HepG2 (cell line): ENCODE measurements around the gene PSMC3IP. TPM values are rescaled to one million over a fixed set of nuclear protein-coding genes. Genes with fewer than 3 reads are reported as not detected.

ENCODE experiments used
- CCDC6 ChIP-seq: sonication (generic); formaldehyde crosslinking; IDR thresholded peaks from 2 replicates; pipeline ENCODE4 v1.8.1; 2022; ENCODE audit warnings: mild to moderate bottlenecking, missing genetic modification reagents, moderate library complexity
- DNMT1 ChIP-seq: sonication (generic); formaldehyde crosslinking; IDR thresholded peaks from 2 replicates; pipeline ENCODE4 v1.5.1; 2020; ENCODE audit warnings: mild to moderate bottlenecking, missing genetic modification reagents
- ELF4 ChIP-seq: sonication (generic); formaldehyde crosslinking; IDR thresholded peaks from 2 replicates; pipeline ENCODE4 v1.5.0; 2020; ENCODE audit warnings: missing genetic modification reagents, mild to moderate bottlenecking, moderate library complexity, borderline replicate concordance
- HDAC2 ChIP-seq: sonication (generic); formaldehyde crosslinking; IDR thresholded peaks from 2 replicates; pipeline ENCODE4 v1.4.0; 2020; ENCODE audit warnings: missing genetic modification reagents
- HOXA7 ChIP-seq: sonication (generic); formaldehyde crosslinking; IDR thresholded peaks from 2 replicates; pipeline ENCODE4 v1.8.1; 2022; ENCODE audit warnings: mild to moderate bottlenecking, missing genetic modification reagents, moderate library complexity
- HOXD1 ChIP-seq: sonication (generic); formaldehyde crosslinking; IDR thresholded peaks from 2 replicates; pipeline ENCODE4 v1.5.0; 2020; ENCODE audit warnings: missing genetic modification reagents
- MTF2 ChIP-seq: sonication (generic); formaldehyde crosslinking; IDR thresholded peaks from 2 replicates; pipeline ENCODE4 v1.5.0; 2020; ENCODE audit warnings: missing genetic modification reagents, borderline replicate concordance
- PTBP1 ChIP-seq: fragments of 200-400 bp; formaldehyde crosslinking; IDR thresholded peaks from 2 replicates; pipeline ENCODE4 v1.6.1; 2018; ENCODE audit warnings: low read length, low read depth; ENCODE audit not compliant: poor library complexity, severe bottlenecking
- RARA ChIP-seq: IDR thresholded peaks from 2 replicates; pipeline ENCODE4 v1.6.1; 2016; ENCODE audit warnings: missing genetic modification reagents, missing compliant biosample characterization
- SMARCE1 ChIP-seq: fragments of 450-650 bp; IDR thresholded peaks from 2 replicates; pipeline ENCODE4 v1.6.1; 2017; ENCODE audit warnings: borderline replicate concordance
- TBX2 ChIP-seq: sonication (generic); formaldehyde crosslinking; IDR thresholded peaks from 2 replicates; pipeline ENCODE4 v1.5.0; 2020; ENCODE audit warnings: missing genetic modification reagents, mild to moderate bottlenecking, borderline replicate concordance
- TOE1 ChIP-seq: sonication (generic); formaldehyde crosslinking; IDR thresholded peaks from 2 replicates; pipeline ENCODE4 v1.4.0; 2020; ENCODE audit warnings: mild to moderate bottlenecking, missing genetic modification reagents
- ZNF337 ChIP-seq: sonication (generic); formaldehyde crosslinking; IDR thresholded peaks from 2 replicates; pipeline ENCODE4 v1.5.1; 2020; ENCODE audit warnings: missing genetic modification reagents, low read depth, mild to moderate bottlenecking, borderline replicate concordance
- ZNF562 ChIP-seq: sonication (generic); formaldehyde crosslinking; IDR thresholded peaks from 2 replicates; pipeline ENCODE4 v1.8.0; 2022; ENCODE audit warnings: missing genetic modification reagents, borderline replicate concordance
- ZNF883 ChIP-seq: sonication (generic); formaldehyde crosslinking; IDR thresholded peaks from 2 replicates; pipeline ENCODE4 v1.5.1; 2020; ENCODE audit warnings: mild to moderate bottlenecking, missing genetic modification reagents; ENCODE audit errors: not compliant biosample characterization
- polyA plus RNA-seq, 8 experiments: library from polyadenylated mRNA; depleted of rRNA in 3 of 8; stranded (reverse) in 7 of 8; unstranded in 1 of 8; fragments of >200 nt; fragmentation: Illumina TruSeq in 4 of 8; extraction: Trizol in 4 of 8; gene quantifications; 2 replicates each; pipeline versions ENCODE4 v1.2.1 to v1.2.3, GENCODE V29; 2011 to 2016; ENCODE audit warnings: low read depth in 4 of 8, missing spikeins in 1 of 8, mixed read lengths in 1 of 8; ENCODE audit not compliant: insufficient read depth in 1 of 8
- total RNA-seq, 5 experiments: library from RNA; depleted of rRNA; stranded (reverse); fragments of >200 nt; fragmentation: Illumina TruSeq; extraction: Trizol; gene quantifications; 2 replicates each; pipeline ENCODE4 v1.2.3, GENCODE V29; 2016; ENCODE audit warnings: low read depth in 1 of 5
- TF ChIP-seq, protein P1 (sequence below): sonication (generic); formaldehyde crosslinking; IDR thresholded peaks from 2 replicates; pipeline ENCODE4 v1.5.1; 2020; ENCODE audit warnings: mild to moderate bottlenecking, moderate library complexity, missing genetic modification reagents
- TF ChIP-seq, protein P2 (sequence below): sonication (generic); formaldehyde crosslinking; IDR thresholded peaks from 2 replicates; pipeline ENCODE4 v1.4.0; 2020; ENCODE audit warnings: mild to moderate bottlenecking, missing genetic modification reagents
- TF ChIP-seq, protein P3 (sequence below): sonication (generic); formaldehyde crosslinking; IDR thresholded peaks from 2 replicates; pipeline ENCODE4 v1.4.0; 2020; ENCODE audit warnings: missing genetic modification reagents
- TF ChIP-seq, protein P4 (sequence below): sonication (generic); formaldehyde crosslinking; IDR thresholded peaks from 2 replicates; pipeline ENCODE4 v1.8.0; 2022; ENCODE audit warnings: mild to moderate bottlenecking, missing genetic modification reagents, moderate library complexity
- TF ChIP-seq, protein P5 (sequence below): sonication (generic); formaldehyde crosslinking; conservative IDR thresholded peaks from 2 replicates; pipeline ENCODE4 v1.4.0; 2020; ENCODE audit warnings: missing genetic modification reagents
- TF ChIP-seq, protein P6 (sequence below): sonication (generic); formaldehyde crosslinking; IDR thresholded peaks from 2 replicates; pipeline ENCODE4 v1.5.0; 2020; ENCODE audit warnings: missing genetic modification reagents, mild to moderate bottlenecking, borderline replicate concordance

The PSMC3IP gene
- total and polyA plus RNA-seq, 2 of the 13 experiments (the other 11 are each of a cell fraction or from before 2014, with no cell fraction given) = 6.5 to 22.4 TPM

DNA sequence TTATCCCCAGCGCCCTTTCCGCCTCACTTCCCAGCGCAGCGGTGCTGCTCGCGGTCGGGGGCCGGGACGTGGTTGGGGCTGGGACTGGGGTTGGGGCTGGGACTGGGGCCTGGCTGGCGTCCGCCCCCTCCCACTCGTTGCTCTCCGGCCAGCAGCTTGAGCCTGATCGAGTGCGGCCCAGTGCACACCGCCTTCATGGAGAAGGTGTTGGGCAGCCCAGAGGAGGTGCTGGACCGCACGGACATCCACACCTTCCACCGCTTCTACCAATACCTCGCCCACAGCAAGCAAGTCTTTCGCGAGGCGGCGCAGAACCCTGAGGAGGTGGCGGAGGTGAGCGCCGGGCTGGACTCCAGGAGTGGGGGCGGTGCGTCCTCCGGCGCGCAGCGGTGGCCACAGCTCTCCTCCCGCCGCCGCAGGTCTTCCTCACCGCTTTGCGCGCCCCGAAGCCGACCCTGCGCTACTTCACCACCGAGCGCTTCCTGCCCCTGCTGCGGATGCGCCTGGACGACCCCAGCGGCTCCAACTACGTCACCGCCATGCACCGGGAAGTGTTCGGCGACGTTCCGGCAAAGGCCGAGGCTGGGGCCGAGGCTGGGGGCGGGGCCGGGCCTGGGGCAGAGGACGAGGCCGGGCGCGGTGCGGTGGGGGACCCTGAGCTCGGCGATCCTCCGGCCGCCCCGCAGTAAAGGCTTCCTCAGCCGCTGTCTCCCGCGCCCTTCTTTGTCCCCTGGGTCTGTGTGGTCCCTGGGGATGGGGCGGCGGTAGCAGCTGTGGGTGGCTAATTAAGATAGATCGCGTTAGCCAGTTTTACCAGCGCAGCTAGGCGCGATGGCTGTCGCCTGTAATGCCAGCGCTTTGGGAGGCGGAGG, 23.0 kb downstream of the PSMC3IP start (continued):
- TF ChIP-seq, protein P1, sequence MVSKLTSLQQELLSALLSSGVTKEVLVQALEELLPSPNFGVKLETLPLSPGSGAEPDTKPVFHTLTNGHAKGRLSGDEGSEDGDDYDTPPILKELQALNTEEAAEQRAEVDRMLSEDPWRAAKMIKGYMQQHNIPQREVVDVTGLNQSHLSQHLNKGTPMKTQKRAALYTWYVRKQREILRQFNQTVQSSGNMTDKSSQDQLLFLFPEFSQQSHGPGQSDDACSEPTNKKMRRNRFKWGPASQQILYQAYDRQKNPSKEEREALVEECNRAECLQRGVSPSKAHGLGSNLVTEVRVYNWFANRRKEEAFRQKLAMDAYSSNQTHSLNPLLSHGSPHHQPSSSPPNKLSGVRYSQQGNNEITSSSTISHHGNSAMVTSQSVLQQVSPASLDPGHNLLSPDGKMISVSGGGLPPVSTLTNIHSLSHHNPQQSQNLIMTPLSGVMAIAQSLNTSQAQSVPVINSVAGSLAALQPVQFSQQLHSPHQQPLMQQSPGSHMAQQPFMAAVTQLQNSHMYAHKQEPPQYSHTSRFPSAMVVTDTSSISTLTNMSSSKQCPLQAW (CRISPR knock-in tag) = peak; percentile 90
- TF ChIP-seq DNMT1 = peak; percentile 95
- no peak; the same call in 1 of the 2 replicates for TF ChIP-seq TOE1 (CRISPR knock-in tag)
- TF ChIP-seq, protein P2, sequence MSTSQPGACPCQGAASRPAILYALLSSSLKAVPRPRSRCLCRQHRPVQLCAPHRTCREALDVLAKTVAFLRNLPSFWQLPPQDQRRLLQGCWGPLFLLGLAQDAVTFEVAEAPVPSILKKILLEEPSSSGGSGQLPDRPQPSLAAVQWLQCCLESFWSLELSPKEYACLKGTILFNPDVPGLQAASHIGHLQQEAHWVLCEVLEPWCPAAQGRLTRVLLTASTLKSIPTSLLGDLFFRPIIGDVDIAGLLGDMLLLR (CRISPR knock-in tag) = peak; percentile 94
- no peak for TF ChIP-seq ZNF337 (CRISPR knock-in tag)
- TF ChIP-seq PTBP1 = no peak
- TF ChIP-seq CCDC6 (CRISPR knock-in tag) = peak; percentile 97
- TF ChIP-seq MTF2 = peak; percentile 87; the same call in 1 of the 2 replicates
- TF ChIP-seq, protein P3, sequence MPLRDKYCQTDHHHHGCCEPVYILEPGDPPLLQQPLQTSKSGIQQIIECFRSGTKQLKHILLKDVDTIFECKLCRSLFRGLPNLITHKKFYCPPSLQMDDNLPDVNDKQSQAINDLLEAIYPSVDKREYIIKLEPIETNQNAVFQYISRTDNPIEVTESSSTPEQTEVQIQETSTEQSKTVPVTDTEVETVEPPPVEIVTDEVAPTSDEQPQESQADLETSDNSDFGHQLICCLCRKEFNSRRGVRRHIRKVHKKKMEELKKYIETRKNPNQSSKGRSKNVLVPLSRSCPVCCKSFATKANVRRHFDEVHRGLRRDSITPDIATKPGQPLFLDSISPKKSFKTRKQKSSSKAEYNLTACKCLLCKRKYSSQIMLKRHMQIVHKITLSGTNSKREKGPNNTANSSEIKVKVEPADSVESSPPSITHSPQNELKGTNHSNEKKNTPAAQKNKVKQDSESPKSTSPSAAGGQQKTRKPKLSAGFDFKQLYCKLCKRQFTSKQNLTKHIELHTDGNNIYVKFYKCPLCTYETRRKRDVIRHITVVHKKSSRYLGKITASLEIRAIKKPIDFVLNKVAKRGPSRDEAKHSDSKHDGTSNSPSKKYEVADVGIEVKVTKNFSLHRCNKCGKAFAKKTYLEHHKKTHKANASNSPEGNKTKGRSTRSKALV (CRISPR knock-in tag) = peak; percentile 96
- TF ChIP-seq SMARCE1 = no peak
- TF ChIP-seq ELF4 (CRISPR knock-in tag) = no peak
- TF ChIP-seq, protein P4, sequence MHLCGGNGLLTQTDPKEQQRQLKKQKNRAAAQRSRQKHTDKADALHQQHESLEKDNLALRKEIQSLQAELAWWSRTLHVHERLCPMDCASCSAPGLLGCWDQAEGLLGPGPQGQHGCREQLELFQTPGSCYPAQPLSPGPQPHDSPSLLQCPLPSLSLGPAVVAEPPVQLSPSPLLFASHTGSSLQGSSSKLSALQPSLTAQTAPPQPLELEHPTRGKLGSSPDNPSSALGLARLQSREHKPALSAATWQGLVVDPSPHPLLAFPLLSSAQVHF (CRISPR knock-in tag) = peak; percentile 91
- TF ChIP-seq, protein P5, sequence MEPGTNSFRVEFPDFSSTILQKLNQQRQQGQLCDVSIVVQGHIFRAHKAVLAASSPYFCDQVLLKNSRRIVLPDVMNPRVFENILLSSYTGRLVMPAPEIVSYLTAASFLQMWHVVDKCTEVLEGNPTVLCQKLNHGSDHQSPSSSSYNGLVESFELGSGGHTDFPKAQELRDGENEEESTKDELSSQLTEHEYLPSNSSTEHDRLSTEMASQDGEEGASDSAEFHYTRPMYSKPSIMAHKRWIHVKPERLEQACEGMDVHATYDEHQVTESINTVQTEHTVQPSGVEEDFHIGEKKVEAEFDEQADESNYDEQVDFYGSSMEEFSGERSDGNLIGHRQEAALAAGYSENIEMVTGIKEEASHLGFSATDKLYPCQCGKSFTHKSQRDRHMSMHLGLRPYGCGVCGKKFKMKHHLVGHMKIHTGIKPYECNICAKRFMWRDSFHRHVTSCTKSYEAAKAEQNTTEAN (CRISPR knock-in tag) = peak; percentile 73; the same call in 1 of the 2 replicates
- TF ChIP-seq RARA (CRISPR knock-in tag) = peak; percentile 76
- TF ChIP-seq ZNF562 (CRISPR knock-in tag) = no peak
- peak; percentile 59 for TF ChIP-seq ZNF883 (CRISPR knock-in tag)
- TF ChIP-seq HOXD1 = peak; percentile 88
- TF ChIP-seq, protein P6, sequence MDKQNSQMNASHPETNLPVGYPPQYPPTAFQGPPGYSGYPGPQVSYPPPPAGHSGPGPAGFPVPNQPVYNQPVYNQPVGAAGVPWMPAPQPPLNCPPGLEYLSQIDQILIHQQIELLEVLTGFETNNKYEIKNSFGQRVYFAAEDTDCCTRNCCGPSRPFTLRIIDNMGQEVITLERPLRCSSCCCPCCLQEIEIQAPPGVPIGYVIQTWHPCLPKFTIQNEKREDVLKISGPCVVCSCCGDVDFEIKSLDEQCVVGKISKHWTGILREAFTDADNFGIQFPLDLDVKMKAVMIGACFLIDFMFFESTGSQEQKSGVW (CRISPR knock-in tag) = no peak
- TF ChIP-seq HDAC2 (CRISPR knock-in tag) = peak; percentile 89
- TF ChIP-seq HOXA7 = no peak
- TF ChIP-seq TBX2 (CRISPR knock-in tag) = peak; percentile 86
